ENCODE measurements around the gene MPST.

GRCh38 chr22:36982136-36982535 is 37.4 kb upstream of the MPST start:
- peak; percentile 32; the same call in 1 of the 2 replicates for TF ChIP-seq CTCF (conservative IDR thresholded peaks at IDR 0.05; ENCODE audit: low read depth, low read length)
- TF ChIP-seq EZH2 (IDR thresholded peaks at IDR 0.05; ENCODE audit: borderline replicate concordance, low read depth, low read length, poor library complexity, severe bottlenecking) = no peak

All from A673 (cell line).